ENCODE results near the gene IRX3.

IRX3 gene

DNA sequence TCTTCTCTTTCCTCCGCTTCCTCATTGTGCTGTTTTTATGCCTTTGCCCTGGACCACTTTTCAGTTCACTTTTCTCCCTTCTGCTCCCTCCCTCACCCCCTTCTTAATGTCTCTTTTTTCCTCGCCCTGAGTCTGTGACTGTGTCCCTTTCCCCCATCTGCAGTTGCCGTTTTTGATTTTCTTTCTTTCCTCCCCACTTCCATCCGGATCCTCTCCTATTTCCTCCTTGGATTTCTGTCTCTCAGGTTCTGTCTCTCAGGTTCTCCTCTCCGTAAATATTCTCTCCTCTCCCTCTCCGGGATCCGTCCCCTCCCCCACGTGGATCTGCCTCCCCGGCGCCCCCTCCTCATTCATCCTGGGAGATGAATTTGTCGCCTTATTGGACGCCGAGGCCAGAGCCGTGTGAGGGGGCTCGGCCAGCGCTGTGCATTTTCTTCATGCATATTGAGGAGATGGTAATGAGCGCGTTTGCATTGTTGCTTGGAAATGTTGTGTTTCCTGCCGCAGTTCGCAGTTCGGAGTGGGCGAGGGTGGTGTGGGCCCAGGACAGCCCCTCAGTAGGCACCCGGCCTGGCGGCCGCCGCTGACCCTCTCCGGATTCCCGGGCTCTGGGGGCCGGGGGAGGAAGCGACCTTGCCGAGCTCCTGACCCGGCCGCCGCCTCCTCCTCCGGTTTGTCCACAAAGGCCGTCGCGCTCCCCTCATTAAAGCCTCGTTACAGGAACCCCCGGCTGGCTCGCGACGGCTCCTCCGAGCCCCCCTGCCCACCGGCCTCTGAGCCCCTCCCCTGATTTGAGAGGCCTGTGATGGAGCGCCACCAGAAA lies 4.5 kb upstream of the IRX3 start:
- no peak for DNase-seq (ENCODE audit: low spot score)

DNA sequence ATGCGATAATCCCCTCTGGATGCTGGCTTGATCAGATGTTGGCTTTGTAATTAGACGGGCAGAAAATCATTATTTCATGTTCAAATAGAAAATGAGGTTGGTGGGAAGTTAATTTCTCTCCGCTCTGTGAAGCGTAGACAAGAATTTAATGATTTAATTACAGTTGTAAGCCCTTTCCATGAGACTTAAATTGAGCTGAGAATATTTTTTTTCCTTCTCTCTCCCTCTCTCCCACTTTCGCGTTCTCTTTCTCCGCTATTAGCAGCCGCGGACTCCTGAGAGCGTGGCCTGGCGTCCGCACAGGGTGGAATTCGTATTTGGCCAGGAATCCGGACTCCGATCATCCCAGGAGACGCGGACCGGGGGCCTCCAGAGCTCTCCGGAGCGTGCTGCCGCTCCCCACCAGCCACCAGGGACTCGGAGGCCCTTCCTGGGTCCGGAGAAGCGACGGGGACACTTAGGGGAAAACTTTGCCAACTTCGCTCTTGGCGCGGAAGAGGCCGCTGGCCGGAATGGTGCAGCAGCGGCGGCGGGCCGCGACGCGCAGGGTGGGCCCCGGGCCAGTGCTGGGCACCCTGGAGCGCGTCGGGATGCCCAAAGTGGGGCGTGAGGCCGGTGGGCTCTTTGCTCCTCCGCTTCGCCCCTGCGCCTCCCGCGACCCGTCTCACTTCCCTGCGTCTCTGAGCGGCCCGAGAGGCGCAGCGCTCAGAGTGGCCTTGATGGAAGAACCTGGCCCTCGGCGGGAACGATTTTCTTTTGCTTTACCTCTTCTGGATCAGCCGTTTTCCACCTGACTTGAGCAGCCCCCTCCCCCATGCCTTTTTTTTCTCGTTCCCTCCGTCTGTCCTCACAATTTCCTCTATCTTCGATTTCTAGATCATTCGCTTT lies 3.6 kb upstream of the IRX3 start:
- DNase-seq (ENCODE audit: low spot score), result no peak

DNA sequence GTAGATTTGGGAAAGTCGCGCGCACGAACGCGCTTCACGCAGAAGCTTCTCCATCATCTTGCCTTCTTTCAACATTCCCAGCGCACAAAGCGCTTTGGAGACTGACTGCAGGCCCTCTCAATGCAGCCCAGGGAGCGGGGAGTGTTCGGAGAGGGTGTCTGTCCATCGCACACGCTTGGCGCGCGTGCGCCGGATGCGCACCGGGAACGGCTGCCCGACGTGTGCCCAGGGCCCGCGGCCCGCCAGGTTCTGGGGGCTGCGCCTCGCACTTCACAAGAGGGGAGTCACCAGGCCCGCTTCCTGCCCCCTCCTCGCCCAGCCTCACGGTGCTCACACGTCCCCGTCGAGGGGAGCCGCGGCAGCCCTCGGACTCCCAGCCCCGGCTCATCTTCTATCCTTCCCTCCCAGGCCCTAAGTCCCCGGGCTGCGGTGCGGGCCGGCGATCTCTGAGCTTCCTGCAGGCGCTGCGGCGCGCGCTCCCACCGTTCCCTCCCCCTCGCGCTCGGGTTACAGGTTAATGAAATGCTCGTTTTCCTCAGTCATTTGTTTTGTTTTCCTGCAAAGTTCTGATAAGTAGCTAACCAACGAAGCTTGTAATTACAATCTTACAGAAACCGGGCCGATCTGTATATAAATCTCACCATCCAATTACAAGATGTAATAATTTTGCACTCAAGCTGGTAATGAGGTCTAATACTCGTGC lies 2.8 kb upstream of the IRX3 start:
- peak; percentile 54 for DNase-seq (ENCODE audit: low spot score)

DNA sequence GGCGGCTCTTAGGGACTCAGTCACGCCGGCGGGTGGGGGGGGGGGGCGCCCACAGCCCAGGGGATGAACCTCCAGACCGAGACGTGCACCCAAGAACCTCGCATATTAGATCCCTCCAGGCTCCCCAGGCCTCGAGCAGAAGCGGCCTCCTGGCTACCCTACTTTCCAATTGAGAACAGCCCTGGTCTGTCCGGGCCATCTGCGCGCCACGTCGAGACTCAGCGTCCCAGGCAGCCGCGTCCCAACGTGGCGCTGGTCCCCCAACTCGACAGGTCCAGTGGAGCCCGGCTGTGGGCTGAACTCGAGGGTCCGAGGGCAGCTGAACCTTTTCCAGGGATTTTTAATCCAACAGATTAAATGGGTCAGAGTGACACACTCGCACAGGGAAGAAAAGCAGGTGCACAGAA lies 2.3 kb upstream of the IRX3 start:
- no peak for DNase-seq (ENCODE audit: low spot score)

DNA sequence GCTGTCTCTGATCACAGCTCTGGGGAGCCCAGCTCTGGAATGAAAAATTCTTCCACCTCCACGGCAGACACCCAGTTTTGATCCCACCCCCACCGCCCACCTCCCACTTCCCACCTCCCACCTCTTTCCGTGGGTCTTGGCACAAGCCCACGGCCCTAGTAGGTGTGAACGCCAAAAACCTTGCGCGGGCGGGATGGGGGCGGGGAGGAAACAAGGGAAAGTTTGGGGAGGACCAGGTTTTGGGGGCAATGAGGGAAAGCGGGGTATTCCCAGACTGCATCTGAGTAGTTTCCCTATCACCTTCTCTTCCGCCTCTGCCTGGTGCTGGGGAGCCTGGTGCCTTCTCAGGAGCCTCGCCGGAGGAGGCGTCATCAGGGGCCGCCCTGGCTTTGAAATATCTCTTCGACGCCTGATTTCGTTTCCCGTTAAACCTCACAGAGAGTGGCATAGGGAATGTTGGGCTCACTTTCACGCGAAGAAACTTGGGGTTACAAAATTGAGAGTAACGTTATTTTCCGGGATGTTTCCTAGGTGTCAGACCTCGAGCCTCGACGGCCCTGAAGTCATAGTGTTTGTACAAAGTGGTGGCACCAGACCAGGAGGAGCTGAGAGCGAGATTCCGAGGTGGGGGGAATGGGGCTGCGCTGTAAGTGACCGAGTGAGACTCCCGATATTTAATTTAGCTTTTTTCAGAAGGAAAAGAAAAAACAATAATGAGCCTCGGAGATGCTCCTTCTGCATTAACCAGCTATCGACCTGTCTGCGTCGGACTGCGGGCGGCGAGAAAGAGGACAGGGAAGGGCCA lies 1.6 kb upstream of the IRX3 start:
- DNase-seq (ENCODE audit: low spot score), result no peak

DNA sequence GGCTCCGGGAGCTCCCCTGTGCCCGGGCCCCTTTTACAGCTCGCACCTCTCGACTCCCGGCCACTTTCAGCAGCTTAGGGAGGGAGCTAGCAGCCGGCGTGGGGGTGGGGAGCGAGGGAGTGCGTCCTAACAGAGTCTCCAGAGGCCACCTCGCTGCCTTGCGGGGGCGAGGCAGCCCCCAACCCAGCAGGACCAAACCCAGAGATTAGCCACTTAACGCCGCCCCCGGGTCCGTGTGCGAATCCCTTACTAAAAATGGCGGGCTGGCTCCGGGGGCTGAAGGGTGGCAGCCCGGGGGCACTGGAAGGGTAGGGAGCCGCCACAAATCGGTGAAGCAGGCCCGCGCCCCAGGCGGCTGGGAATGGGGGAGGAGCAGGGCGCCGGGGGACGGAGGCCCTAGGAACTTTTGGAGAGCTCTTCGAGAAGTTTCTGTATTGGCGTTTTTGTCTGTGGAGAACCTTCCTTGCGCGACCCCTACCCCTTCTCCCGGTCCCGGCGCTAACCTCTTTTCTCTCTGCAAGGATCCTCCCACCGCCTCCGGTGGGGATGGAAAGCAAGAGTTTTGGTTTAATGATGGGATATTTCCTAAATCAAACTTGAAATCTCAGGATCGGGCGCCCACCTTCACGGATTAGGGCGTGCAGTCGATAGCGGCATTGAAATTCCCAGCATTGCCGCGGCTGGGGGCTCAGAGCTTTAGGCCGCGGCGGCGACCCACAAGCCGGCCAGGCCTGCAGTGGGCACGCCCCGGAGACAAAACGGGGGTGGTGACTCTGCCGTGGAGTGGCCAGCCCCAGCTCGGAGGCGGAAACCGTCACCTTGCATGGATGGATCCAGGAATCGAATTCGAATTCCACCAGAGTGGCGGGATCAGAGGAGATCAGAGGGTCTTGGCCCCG lies 793 bp upstream of the IRX3 start:
- DNase-seq (ENCODE audit: low spot score), result peak; percentile 32

DNA sequence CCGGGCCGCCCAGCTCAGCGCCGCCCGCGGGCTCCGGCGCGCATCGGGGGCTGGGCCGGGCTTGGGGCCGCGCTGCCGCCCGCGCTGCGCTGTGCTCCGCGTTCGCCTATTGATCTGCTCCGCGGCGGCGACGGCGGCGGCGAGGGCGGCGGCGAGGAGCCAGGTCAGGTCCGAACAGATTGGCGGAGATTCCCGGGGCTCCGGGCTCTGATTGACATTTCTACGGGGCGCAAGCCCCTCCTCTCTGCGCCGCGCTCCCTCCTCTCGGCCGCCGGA lies 559 bp downstream of the IRX3 start:
- no peak for DNase-seq (ENCODE audit: low spot score)

DNA sequence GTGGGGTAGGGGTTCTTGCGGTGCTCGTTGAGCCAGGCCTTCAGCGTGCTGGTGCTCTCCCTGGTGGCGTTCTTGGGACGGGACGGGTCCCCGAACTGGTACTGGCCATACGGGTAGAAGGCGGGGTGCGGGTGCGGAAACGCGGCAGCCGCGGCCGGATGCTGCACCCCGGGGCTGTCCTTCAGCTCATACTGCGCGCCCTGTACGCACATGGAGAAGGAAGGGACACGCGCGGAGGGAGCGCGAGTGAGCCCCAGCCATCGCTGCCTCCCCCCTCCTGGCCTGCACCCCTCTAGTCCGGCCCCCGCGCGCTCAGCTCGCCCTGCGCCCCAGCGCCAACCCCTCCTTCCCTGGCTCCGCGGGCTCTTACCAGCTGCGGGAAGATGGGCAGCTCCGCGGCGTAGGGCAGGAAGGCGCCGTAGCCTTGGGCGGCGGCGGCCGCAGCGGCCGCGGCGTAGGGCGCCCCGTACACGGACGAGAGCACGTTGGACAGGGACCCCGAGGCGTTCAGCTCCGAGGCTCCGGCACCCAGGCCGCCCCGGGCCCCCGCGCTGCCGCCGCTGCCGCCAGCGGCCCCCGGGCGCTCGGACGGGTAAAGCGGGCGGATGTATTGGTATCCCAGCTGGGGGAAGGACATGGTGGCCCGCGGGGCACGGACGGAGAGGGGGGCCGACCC lies 1.0 kb downstream of the IRX3 start:
- no peak for DNase-seq (ENCODE audit: low spot score)

DNA sequence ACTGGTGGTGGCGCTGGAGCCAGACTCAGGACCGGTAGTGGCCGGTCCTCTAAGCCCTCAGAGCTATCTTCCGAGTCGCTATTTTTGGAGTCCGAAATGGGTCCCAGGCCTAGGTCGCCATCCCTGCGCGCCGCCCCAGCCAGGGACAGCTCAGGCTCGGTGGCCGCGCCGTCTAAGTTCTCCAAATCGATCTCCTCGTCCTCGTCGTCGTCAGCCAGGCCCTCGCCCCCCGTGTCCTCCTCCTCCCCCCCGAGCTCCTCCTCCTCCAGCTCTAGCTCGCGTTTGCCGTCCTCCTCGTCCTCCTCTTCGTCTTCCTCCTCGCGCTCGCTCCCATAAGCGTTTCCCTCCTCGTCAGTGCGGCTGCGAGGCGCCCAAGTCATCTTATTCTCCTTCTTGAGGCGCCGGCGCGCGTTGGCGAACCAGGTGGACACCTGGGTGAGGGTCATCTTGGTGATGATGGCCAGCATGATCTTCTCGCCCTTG lies 1.6 kb downstream of the IRX3 start:
- no peak for DNase-seq (ENCODE audit: low spot score)

DNA sequence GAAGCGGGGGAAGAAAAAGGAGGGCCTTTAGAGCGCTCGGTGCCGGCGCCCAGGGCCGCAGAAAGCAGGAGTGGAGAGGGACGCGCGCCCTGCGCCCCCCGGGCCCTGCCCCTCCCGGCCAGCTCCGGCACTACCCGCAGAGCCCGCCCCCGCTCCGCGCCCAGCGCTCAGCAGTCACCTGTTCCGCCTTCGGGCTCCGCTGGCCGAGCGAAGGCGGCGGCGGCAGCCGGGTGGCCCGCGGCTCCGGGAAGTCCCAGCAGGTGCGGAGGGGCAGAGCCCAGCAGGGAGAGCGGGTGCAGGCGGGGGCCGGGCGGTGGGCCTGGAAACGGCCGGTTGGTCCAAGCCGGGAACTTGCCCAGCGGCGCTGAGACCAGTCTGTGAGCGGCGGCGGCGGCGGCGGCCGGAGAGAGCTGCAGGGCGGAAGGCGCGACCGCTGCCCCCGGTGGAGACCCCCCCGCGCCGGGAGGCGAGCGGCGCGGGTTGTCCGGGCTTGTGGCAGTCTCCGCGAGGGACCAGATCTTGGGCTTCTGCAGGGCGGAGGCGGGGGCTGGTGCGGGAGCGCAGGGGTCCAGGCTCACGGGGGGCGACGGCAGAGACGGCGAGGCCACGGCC lies 2.2 kb downstream of the IRX3 start:
- peak; percentile 40 for DNase-seq (ENCODE audit: low spot score)

DNA sequence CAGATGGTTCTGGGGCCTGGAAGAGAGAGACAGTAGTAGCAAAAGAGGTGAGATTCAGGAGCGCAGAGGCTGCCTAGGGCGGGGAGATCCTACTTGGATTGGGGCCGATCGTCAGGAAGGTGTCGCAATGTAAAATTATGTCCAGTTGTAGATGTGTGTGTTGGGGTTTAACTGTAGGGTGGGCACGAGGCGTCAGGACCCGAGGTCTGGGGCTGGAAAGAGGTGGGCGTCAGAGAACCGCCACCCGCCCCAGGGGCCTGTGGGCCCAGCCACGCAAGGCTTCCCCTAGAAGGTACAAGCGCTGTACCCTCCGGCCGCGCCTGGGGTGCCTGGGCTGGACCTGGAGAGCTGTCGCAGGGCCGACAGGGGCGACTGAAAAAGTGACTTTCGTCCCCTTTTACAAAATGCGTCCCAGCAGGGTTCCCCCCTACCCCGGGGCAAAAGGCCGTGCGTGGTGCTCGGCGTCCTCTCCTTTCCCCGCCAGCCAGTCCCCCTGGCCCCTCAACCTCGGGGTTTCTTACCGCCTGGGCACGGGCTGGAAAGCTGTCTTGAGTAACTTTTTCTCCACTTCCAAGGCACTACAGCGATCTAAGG lies 2.8 kb downstream of the IRX3 start:
- DNase-seq (ENCODE audit: low spot score), result no peak

DNA sequence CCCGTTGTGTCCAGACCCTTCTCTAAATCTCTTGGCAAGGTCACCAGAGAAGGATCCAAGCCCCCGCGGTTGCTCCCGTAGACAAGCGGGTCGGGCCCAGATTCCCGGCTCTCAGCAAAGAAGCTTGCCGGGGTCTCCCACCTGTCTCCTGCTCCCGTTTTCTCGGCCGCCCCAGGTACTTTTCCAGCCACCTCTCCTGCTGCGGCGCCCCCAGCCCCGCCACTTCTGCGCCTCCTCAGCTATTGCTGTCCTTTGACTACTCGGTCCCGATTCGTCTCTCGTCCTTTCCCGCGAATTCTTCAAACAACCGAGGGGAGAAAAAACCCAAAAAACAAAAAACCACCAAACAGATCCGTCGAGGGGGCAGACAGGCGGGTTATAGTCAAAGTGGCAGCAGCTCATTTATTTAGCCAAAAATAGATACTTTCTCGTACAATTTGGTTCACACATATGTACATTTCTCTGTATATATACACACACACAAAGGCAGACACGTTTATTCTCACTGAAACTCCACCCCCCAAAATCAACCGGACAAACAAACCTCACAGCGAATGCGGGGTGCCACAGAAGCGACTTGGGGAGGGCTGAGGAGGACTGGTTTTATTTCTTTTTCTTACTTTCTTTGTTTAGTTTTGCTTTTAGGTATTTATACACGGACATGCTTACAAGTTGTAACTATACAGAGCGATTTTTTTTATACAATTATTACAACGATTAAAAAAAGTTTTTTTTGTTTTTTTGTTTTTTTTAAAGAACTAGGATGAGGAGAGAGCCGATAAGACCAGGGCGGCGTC lies 3.5 kb downstream of the IRX3 start:
- DNase-seq (ENCODE audit: low spot score), result no peak

DNA sequence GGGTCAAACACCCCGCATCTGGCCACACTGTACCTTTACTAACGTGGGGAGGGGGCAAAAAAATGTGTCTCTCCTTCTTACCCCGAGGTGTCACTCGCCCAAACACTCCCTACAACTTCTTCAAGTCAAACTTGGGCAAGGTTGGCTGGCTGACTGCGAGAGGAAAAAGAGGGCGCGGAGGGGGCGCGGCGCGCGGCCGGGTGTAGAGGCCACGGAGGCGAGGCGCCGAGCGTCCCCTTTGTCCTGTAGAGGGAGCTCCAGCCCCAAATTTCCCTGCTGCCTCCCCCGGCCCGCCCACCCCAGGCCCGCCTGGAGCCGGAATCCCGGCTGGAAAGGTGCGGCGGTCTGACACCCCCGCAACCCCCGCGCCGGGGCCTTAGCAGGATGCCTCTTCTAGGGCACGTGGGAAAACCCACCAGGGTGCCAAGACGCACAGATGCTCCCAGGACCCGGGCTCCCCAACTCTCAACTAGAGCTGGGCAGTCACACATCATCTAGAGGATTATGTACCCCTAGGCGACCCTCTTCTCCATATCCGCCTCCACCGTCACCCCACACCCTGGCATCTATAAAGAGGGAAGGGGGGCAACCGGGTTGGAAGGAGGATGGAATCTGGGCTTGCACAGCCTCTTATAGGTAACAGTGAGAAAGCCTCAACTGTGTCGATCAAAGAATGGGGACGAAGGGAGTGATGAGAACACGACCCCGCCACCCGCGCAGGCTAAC lies 4.2 kb downstream of the IRX3 start:
- DNase-seq (ENCODE audit: low spot score), result peak; percentile 80

DNA sequence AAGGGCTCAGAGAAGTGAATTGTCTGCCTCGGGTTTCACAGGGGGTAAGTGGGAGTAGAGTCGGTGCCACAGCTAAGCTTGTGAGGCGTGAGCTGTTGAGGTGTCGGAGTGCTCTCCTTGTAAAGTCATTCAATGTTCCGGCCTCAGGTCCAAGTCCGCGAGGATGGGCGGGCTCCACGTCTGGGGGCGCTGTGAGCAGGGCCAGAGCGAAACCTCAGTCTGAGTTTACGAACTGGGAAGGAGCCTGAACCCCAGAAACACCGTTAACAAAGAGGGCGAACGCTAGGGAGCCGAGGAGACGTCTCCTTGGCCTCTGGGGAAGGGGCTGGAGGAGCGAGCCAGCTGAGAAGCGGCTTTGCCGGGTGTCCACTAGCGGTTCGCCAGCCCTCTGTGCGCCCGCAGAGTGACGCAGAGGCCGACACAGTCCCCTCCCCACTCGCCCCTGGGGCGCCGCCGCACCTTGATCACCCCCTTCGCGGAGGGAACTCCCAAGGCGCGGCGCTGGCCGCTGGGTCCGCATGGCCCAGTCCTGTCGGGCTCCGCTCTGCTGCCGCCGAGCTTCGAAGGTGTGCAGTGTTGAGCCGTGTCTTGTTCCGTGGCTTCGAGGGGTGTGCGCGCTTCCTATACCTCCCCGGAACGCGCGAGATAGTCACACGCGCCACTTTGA lies 4.9 kb downstream of the IRX3 start:
- no peak for DNase-seq (ENCODE audit: low spot score)

DNA sequence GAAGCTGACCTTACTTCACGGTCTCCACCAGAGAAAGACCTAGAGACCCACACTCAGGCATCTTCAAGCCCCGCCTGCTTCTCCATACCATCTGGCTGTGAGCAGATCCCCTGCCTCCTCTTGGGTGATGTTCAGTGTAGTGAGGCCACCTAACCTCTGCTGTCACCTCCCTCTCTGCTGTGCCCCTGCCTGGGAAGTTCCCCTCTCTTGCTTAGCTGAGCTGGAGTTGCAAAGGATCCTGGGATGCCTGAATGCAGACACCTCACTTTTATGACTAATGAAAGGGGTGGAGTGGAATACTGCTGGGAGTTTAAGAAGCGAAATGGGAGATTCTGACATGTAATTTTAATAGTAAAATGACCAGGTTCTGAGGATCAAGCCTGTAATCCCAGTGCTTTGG lies 5.8 kb downstream of the IRX3 start:
- DNase-seq (ENCODE audit: low spot score), result no peak

DNA sequence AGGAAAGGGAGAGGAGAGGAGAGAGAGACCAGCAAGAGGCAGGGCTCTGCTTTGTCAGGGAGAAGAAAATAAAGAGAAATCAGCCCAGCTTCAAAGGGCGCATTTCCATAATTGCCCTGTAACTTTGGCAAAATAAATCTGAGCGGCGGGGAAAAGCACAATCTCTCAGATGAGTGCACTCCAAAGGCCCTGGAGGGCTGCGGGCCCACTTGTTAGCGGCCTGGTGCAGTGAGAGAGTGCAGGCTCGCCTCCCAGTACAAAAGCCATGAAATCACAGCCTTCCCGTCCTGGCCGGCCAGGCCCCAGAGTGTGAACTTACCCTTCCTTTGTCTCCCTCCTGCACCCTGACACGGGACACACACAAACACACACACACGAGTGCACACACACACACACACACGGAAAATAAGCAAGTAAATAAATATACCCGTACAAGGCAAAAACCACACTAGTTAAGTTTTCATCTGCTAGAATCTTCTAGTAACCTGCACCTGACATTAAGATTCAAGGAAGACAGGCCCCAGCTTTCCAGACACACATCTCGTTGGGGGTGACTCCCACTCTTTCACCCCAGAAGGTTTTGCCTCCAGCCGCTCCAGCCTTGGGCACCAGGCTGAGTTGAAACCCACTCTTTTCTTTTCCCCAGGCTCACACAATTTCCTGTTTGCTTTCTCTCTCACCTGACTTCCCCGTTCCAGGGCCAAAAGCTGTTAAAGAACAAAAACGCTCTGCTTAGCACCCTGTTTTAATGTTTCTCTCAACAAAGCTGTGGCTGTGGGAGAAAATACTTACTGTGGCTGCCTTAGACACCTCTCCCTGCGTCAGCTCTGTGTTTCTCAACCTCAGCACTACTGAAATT lies 8.5 kb downstream of the IRX3 start:
- DNase-seq (ENCODE audit: low spot score), result no peak

Measured in iPS-NIHi11 (cell line).